CD4-positive, alpha-beta T cell (primary cell): Measurements from ENCODE around the gene IRAG1. TPM values are rescaled to one million over a fixed set of nuclear protein-coding genes. Genes with fewer than 3 reads are reported as not detected.

Source experiments
- ATAC-seq: fragments of 200-7000 bp; cut with Tn5 transposase; one replicate; pipeline ENCODE4 v1.10.0; 2022; ENCODE audit warnings: mild to moderate bottlenecking; ENCODE audit not compliant: poor library complexity
- CTCF ChIA-PET: fragments of 350-600 bp; sonication (Branson Sonifier 250); formaldehyde crosslinking; loops from one replicate; lab custom pipeline; 2021; ENCODE audit warnings: antibody characterized with exemption, inconsistent platforms; lab: Charles Lee
- POLR2A ChIA-PET: fragments of 350-600 bp; sonication (Branson Sonifier 250); formaldehyde crosslinking; loops from one replicate; lab custom pipeline; 2021; ENCODE audit warnings: antibody characterized with exemption, inconsistent platforms; lab: Charles Lee
- DNase-seq, 14 experiments: peaks; one replicate each; pipeline ENCODE4 v3.0.0-alpha.2; 2013 to 2020; ENCODE audit warnings: mixed read lengths in 2 of 14
- H3K27ac ChIP-seq, 2 donors: one replicate each; pipeline versions ENCODE4 v1.5.1 to v1.7.0; 2013; ENCODE audit warnings: low read length in 2 of 2, low read depth in 1 of 2, mild to moderate bottlenecking in 1 of 2
- H3K27me3 ChIP-seq, 2 experiments: 1 replicate in 1 of 2; 2 replicates in 1 of 2; pipeline versions ENCODE4 v1.6.1 to v1.7.0; 2013; ENCODE audit warnings: low read length in 2 of 2, control low read depth in 1 of 2, mild to moderate bottlenecking in 1 of 2, moderate library complexity in 1 of 2; ENCODE audit not compliant: insufficient read depth in 2 of 2, control insufficient read depth in 1 of 2
- H3K36me3 ChIP-seq: one replicate; pipeline ENCODE4 v1.6.1; 2013; ENCODE audit warnings: low read length, control low read depth; ENCODE audit not compliant: insufficient read depth
- H3K4me1 ChIP-seq: one replicate; pipeline ENCODE4 v1.6.1; 2013; ENCODE audit warnings: low read length, control low read depth; ENCODE audit not compliant: insufficient read depth
- H3K4me3 ChIP-seq: one replicate; pipeline ENCODE4 v1.5.1; 2013; ENCODE audit warnings: mild to moderate bottlenecking, low read length, moderate library complexity
- H3K9me3 ChIP-seq, 2 experiments: 1 replicate in 1 of 2; 2 replicates in 1 of 2; pipeline versions ENCODE4 v1.6.1 to v1.7.0; 2013; ENCODE audit warnings: low read length in 2 of 2, mild to moderate bottlenecking in 2 of 2, control low read depth in 1 of 2, moderate library complexity in 1 of 2; ENCODE audit not compliant: control insufficient read depth in 1 of 2, insufficient read depth in 1 of 2
- H3K27ac Mint-ChIP-seq: one replicate; pipeline ENCODE4 v1.8.0; 2020; ENCODE audit warnings: mixed read lengths
- H3K27me3 Mint-ChIP-seq: one replicate; pipeline ENCODE4 v1.8.0; 2021; ENCODE audit warnings: mixed read lengths
- H3K36me3 Mint-ChIP-seq: one replicate; pipeline ENCODE4 v1.8.0; 2021; ENCODE audit warnings: low read depth, mixed read lengths
- H3K4me1 Mint-ChIP-seq: one replicate; pipeline ENCODE4 v1.8.0; 2021; ENCODE audit warnings: low read depth, mixed read lengths
- H3K4me3 Mint-ChIP-seq: one replicate; pipeline ENCODE4 v1.8.0; 2020; ENCODE audit warnings: mild to moderate bottlenecking, mixed read lengths
- H3K9me3 Mint-ChIP-seq: one replicate; pipeline ENCODE4 v1.8.0; 2020; ENCODE audit warnings: mixed read lengths
- intact Hi-C, 2 experiments: fragments of 100-400 bp; cut with DNase I in 1 of 2; cut with micrococcal nuclease in 1 of 2; formaldehyde crosslinking; loops; one replicate each; pipeline versions ENCODE4 v1.15.1 to v1.9.0; 2023 to 2025; cut with DNase I, micrococcal nuclease
- total RNA-seq, 174 experiments: library from RNA in 2 of 174; stranded (reverse) in 2 of 174; gene quantifications; one replicate each; pipeline ENCODE4 v1.2.3 and lab custom pipeline; 2021 to 2026
- TF ChIP-seq, protein P1 (sequence below): fragments of 200-600 bp; IDR thresholded peaks from one replicate; pipeline ENCODE4 v1.8.0; 2022; ENCODE audit warnings: antibody characterized with exemption, mild to moderate bottlenecking

IRAG1 gene
- total RNA-seq, 2 experiments from 2014 or later, result not detected

DNA sequence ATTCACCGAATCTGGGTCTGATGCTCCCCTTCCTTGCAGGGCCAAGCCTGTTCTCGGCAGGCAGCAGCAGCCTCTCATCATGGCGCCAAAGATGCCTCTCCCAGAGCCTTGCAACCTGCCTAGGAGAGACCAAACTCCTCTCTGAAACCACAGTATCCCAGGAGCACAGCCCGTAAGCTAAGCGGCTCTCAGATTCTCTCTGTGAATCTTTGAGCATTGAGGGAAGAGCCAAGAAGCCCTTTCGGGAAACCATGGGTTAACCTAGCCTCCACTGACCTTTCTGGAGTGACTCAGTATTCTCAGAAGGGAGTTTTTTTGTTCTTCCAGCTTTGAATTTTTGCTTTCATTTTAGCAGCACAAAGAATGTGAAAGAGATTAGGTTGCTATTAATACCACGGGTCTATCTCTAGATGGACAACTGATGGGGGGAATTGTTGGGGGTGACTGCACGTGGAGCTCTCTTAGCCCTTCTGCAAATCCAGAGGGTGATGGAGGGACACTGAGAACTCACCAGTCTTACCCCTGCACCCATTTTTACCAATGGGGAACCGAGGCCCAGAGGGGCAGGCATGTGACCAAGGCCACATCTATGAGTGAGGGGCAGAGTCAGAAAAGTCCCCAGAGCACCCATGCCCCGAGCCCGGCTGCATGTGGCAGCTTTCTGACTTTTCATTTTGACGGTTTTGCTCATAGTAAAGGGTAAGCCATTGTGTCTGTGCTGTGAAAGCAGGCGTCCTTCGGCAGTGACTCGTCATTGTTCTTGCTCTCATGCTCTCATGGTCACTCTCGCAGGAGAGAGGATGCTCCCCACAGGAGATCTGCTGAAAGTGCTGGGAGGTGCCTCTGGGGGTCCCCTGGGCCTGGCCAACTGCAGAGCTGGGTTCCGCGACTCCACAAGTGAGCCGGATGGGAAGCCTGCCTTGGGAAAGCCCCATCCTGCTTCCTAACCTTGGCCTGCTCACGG is 36.0 kb downstream of the IRAG1 start:
- H3K27ac ChIP-seq, result no peak overlapping the region
- Mint-ChIP-seq H3K27me3 (no peaks in the 10 kb centered on the region), H3K4me3 (no peak overlapping the region), H3K36me3 (no peaks in the 10 kb centered on the region), H3K4me1 (no peaks in the 10 kb centered on the region), H3K27ac (no peak overlapping the region), H3K9me3 (no peaks in the 10 kb centered on the region)
- no peak for ATAC-seq
- intact Hi-C loops, result no loop called here
- POLR2A ChIA-PET, result no interaction called here
- TF ChIP-seq, protein P1, sequence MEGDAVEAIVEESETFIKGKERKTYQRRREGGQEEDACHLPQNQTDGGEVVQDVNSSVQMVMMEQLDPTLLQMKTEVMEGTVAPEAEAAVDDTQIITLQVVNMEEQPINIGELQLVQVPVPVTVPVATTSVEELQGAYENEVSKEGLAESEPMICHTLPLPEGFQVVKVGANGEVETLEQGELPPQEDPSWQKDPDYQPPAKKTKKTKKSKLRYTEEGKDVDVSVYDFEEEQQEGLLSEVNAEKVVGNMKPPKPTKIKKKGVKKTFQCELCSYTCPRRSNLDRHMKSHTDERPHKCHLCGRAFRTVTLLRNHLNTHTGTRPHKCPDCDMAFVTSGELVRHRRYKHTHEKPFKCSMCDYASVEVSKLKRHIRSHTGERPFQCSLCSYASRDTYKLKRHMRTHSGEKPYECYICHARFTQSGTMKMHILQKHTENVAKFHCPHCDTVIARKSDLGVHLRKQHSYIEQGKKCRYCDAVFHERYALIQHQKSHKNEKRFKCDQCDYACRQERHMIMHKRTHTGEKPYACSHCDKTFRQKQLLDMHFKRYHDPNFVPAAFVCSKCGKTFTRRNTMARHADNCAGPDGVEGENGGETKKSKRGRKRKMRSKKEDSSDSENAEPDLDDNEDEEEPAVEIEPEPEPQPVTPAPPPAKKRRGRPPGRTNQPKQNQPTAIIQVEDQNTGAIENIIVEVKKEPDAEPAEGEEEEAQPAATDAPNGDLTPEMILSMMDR, result no peak
- DNase-seq, result no peak
- CTCF ChIA-PET, result no interaction called here
- peaks cover 7% of the 10 kb centered on the region for H3K4me1 ChIP-seq
- no peaks in the 10 kb centered on the region for H3K27me3 ChIP-seq
- H3K36me3 ChIP-seq, result no peaks in the 10 kb centered on the region
- H3K9me3 ChIP-seq, result no peaks in the 10 kb centered on the region
- no peak overlapping the region for H3K4me3 ChIP-seq

DNA sequence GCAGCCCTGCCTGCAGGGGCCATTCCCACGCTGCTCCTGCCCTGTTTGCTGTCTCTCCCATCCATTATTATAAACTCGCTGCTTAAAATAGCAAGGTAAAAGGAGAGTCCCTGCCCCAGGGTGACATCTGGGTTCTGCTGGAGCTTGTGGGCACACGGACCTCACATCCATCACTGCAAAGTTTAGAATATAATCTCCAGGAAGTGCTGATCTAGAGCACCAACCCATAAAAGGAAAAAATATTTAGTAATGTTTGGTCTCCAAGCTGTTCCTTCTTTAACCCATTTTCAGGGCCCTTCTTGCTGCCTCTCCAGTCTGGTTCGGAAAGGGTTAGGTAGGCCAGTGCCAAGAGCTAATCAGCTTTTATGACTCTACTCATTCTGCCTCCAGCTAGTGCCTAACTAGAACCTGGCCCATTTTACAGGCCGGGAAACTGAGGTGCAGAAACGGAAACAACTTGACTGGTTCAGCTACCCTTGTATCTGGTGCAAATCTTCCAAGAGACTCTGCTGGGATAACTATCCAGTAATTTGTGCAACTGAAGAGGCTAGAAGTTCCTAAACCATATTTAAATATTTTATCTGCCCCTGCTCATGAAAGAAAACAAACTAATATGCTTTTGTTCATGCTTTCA is 37.5 kb downstream of the IRAG1 start:
- H3K4me1 Mint-ChIP-seq, result no peaks in the 10 kb centered on the region

DNA sequence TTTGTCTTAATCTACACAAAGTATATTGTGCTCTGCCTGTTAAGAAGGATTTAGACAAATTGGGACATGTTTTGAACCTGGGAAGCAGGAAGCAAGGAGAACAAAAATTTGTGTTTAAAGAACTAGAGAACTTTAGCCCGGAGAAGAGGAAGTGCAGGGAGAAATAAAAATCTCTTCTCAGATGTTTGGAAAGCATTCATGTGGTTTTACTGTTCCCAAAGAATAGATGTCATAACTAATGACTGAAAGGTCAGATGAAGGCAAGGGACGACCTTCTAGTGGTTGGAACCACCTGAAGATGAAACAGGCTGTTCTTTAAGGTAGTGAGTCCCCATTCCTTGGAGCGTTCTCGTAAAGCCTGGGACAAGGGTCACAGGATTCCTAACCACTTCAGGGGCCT is 38.3 kb downstream of the IRAG1 start:
- H3K9me3 Mint-ChIP-seq, result no peaks in the 10 kb centered on the region
- H3K4me3 Mint-ChIP-seq, result no peak overlapping the region
- Histone ChIP-seq H3K27me3 (no peaks in the 10 kb centered on the region), H3K27ac (no peak overlapping the region), H3K4me1 (peaks cover 7% of the 10 kb centered on the region), H3K4me3 (no peak overlapping the region), H3K9me3 (no peaks in the 10 kb centered on the region), H3K36me3 (no peaks in the 10 kb centered on the region)
- CTCF ChIA-PET, result interaction anchor here (1.1 to 1.2 kb wide), 3 partner anchors 23 to 242 kb away, joined by 3 to 4 read pairs (median 3); no protein-coding TSS in a partner anchor
- no peak for ATAC-seq
- no peaks in the 10 kb centered on the region for H3K36me3 Mint-ChIP-seq
- DNase-seq, result no peak
- POLR2A ChIA-PET, result interaction anchor here (1.1 kb wide), 1 partner anchor 249 kb away, joined by 3 read pairs; no protein-coding TSS in a partner anchor
- TF ChIP-seq, protein P1, result no peak
- H3K27ac Mint-ChIP-seq, result no peak overlapping the region
- intact Hi-C loops, result no loop called here
- H3K4me1 Mint-ChIP-seq, result no peaks in the 10 kb centered on the region
- no peaks in the 10 kb centered on the region for H3K27me3 Mint-ChIP-seq

More for the DNA sequence above, 37.5 kb downstream of the IRAG1 start:
- Histone ChIP-seq H3K4me3 (no peak overlapping the region), H3K36me3 (no peaks in the 10 kb centered on the region), H3K27me3 (no peaks in the 10 kb centered on the region), H3K4me1 (peaks cover 7% of the 10 kb centered on the region), H3K9me3 (no peaks in the 10 kb centered on the region), H3K27ac (no peak overlapping the region)
- H3K27me3 Mint-ChIP-seq, result no peaks in the 10 kb centered on the region
- no peaks in the 10 kb centered on the region for H3K9me3 Mint-ChIP-seq
- no peak for ATAC-seq
- no peak overlapping the region for H3K4me3 Mint-ChIP-seq
- no peak for DNase-seq
- ChIA-PET POLR2A (interaction anchor here (1.1 kb wide), 1 partner anchor 250 kb away, joined by 3 read pairs; no protein-coding TSS in a partner anchor), CTCF (interaction anchor here (0.8 to 1.2 kb wide), 4 partner anchors 12 to 250 kb away, joined by 3 to 4 read pairs (median 4); no protein-coding TSS in a partner anchor)
- no peaks in the 10 kb centered on the region for H3K36me3 Mint-ChIP-seq
- TF ChIP-seq, protein P1, result no peak
- intact Hi-C loops, result no loop called here
- no peak overlapping the region for H3K27ac Mint-ChIP-seq
